GM21576 (cell line): ENCODE results near the gene CUEDC1.

Experiments
- ATAC-seq: cut with Tn5 transposase; IDR thresholded peaks from one replicate; pipeline ENCODE4 v1.9.1; 2021; ENCODE audit warnings: mild to moderate bottlenecking, moderate library complexity; ENCODE audit not compliant: unreplicated experiment

CUEDC1 gene

GRCh38 chr17:57814421-57814820 is 140.8 kb downstream of the CUEDC1 start:
- ATAC-seq, result no peak

GRCh38 chr17:57811638-57812280 is 143.5 kb downstream of the CUEDC1 start:
- no peak for ATAC-seq
